ENCODE measurements around the gene R3HCC1L. TPM values are rescaled to one million over a fixed set of nuclear protein-coding genes. Genes with fewer than 3 reads are reported as not detected.

R3HCC1L gene
- total and polyA plus RNA-seq, 9 of the 15 experiments (the other 6 are each of a cell fraction or from before 2014, with no cell fraction given) = 9.1 to 17.8 (median 12.6) TPM

DNA sequence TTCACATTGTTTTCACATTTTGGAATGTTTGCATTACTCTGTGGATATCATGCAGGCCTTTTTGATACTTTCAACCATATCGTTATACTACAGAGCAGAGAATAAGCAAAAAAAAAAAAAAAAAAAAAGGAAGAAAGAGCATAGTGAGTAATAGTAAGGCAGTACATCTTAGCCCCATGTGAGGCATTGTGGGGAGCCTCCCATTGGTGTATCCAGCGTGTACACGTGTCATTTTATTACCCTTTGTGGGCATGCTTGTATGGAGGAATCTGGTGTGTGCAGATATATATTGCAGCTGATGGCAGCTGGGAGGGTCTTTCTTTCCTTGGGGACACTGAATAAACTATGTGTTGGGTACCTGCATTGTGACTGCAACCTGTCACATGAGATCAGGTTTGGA lies 19.6 kb downstream of the R3HCC1L start (continued):
- no peak for TF ChIP-seq POLR2H (tag; IDR thresholded peaks at IDR 0.05; ENCODE audit: low read depth)
- no peak for TF ChIP-seq ZNF274 (IDR thresholded peaks at IDR 0.05; ENCODE audit: borderline replicate concordance, low read depth, low read length)
- TF ChIP-seq TRIM24 (IDR thresholded peaks at IDR 0.05) = no peak

DNA sequence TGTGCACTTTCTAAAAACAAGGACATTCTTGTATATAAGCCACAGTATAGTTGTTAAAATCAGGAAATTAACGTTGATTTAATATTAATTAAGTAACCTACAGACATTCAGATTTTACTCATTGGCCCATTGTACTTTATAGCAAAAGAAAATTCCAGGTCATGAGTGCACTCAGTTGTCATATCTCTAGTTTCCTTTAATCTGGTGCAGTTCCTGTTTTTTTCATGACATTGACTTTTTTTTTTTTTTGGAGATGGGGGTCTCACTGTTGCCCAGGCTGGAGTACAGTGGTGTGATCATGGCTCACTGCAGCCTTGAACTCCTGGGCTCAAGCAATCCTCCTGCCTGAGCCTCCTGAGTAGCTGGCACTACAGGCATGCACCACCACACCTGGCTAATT lies 24.1 kb downstream of the R3HCC1L start:
- ATAC-seq (no peak), FAIRE-seq (no peak), DNase-seq (ENCODE audit: extremely low read depth in 1 of 4, low spot score in 3 of 4) (no peak)
- Histone ChIP-seq H3K4me2 (ENCODE audit: insufficient read depth, low read length) (no peak overlapping the region), H3K9me1 (ENCODE audit: control insufficient read depth, insufficient read depth, low read length) (no peaks in the 10 kb centered on the region), H3K4me1 (replicated peaks in 1 of 2; ENCODE audit: control insufficient read depth in 2 of 2, insufficient read depth in 2 of 2, low read length in 2 of 2) (no peaks in the 10 kb centered on the region), H3K27me3 (ENCODE audit: control insufficient read depth in 2 of 2, insufficient read depth in 2 of 2, low read length in 2 of 2) (no peaks in the 10 kb centered on the region), H3K9ac (ENCODE audit: insufficient read depth in 1 of 2, low read depth in 2 of 2, low read length in 2 of 2) (no peak overlapping the region), H3K4me3 (no peak overlapping the region), H3K79me2 (ENCODE audit: control insufficient read depth, insufficient read depth, low read length) (peaks cover 24% of the 10 kb centered on the region), H3K36me3 (ENCODE audit: control insufficient read depth, insufficient read depth, low read length) (peaks cover 21% of the 10 kb centered on the region; the same call in 1 of the 3 replicates), H3K27ac (ENCODE audit: extremely low read depth, low read depth, low read length) (no peak overlapping the region), H2AFZ (ENCODE audit: low read depth, low read length) (no peak overlapping the region), H4K20me1 (replicated peaks; ENCODE audit: control insufficient read depth, insufficient read depth, low read length) (no peaks in the 10 kb centered on the region), H3K9me3 (replicated peaks; ENCODE audit: control insufficient read depth, insufficient read depth, low read depth, low read length) (no peaks in the 10 kb centered on the region)
- intact Hi-C loops (cut with micrococcal nuclease) (no loop called here), in situ Hi-C loops (cut with MboI) (no loop called here)
- TF ChIP-seq FUS (optimal IDR thresholded peaks at IDR 0.05; ENCODE audit: low read depth, low read length) (no peak), SMARCA4 (IDR thresholded peaks at IDR 0.05) (no peak), SPI1 (IDR thresholded peaks at IDR 0.05; ENCODE audit: borderline replicate concordance, low read depth, low read length) (peak; percentile 65; the same call in 1 of the 2 replicates), ZNF695 (CRISPR knock-in tag; IDR thresholded peaks at IDR 0.05) (no peak), MYNN (IDR thresholded peaks at IDR 0.05) (no peak), MYNN (CRISPR knock-in tag; IDR thresholded peaks at IDR 0.05) (no peak)
- TF ChIP-seq, protein P1, sequence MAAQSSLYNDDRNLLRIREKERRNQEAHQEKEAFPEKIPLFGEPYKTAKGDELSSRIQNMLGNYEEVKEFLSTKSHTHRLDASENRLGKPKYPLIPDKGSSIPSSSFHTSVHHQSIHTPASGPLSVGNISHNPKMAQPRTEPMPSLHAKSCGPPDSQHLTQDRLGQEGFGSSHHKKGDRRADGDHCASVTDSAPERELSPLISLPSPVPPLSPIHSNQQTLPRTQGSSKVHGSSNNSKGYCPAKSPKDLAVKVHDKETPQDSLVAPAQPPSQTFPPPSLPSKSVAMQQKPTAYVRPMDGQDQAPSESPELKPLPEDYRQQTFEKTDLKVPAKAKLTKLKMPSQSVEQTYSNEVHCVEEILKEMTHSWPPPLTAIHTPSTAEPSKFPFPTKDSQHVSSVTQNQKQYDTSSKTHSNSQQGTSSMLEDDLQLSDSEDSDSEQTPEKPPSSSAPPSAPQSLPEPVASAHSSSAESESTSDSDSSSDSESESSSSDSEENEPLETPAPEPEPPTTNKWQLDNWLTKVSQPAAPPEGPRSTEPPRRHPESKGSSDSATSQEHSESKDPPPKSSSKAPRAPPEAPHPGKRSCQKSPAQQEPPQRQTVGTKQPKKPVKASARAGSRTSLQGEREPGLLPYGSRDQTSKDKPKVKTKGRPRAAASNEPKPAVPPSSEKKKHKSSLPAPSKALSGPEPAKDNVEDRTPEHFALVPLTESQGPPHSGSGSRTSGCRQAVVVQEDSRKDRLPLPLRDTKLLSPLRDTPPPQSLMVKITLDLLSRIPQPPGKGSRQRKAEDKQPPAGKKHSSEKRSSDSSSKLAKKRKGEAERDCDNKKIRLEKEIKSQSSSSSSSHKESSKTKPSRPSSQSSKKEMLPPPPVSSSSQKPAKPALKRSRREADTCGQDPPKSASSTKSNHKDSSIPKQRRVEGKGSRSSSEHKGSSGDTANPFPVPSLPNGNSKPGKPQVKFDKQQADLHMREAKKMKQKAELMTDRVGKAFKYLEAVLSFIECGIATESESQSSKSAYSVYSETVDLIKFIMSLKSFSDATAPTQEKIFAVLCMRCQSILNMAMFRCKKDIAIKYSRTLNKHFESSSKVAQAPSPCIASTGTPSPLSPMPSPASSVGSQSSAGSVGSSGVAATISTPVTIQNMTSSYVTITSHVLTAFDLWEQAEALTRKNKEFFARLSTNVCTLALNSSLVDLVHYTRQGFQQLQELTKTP (IDR thresholded peaks at IDR 0.05; ENCODE audit: low read depth in 1 of 2, partially characterized antibody in 2 of 2) = no peak
- WGBS (ENCODE audit: insufficient coverage, low coverage, missing lambda C conversion rate) = 56% methylated on average over 1 of the region's 1 CpG
- POLR2A ChIA-PET = no interaction called here
- CTCF ChIA-PET (ENCODE audit: low intra/inter-chr PET ratio) = no interaction called here
- no TSS peak for BruUV-seq (replicated peaks)
